SU-DHL-6 (cell line): ENCODE data around the gene BABAM1.

Experiments
- H2AFZ ChIP-seq: fragments of 200-600 bp; sonication (generic); 2 replicates; pipeline ENCODE4 v1.6.1; 2014; ENCODE audit warnings: low read depth, mild to moderate bottlenecking, moderate library complexity, mixed read lengths, antibody characterized with exemption, low read length; ENCODE audit not compliant: severe bottlenecking
- H3F3A ChIP-seq: fragments of 200-600 bp; shearing (Covaris generic); 2 replicates; pipeline ENCODE4 v1.6.0; 2016; ENCODE audit warnings: antibody characterized with exemption, mild to moderate bottlenecking; ENCODE audit not compliant: insufficient read depth
- H3K27ac ChIP-seq: fragments of 200-600 bp; sonication (generic); 2 replicates; pipeline ENCODE4 v1.5.1; 2016; ENCODE audit warnings: low read depth, mild to moderate bottlenecking, low read length, moderate library complexity, mixed read lengths
- H3K27me3 ChIP-seq: fragments of 200-600 bp; sonication (generic), shearing (Covaris generic); 2 replicates; pipeline ENCODE4 v1.6.0; 2014; ENCODE audit warnings: mild to moderate bottlenecking, low read length
- H3K36me3 ChIP-seq: fragments of 200-600 bp; sonication (generic); 2 replicates; pipeline ENCODE4 v1.6.1; 2014; ENCODE audit warnings: mild to moderate bottlenecking, low read length, mixed read lengths
- H3K4me2 ChIP-seq: fragments of 300-600, 200-600 bp; shearing (Covaris generic), sonication (generic); 2 replicates; pipeline ENCODE4 v1.6.0; 2014; ENCODE audit warnings: low read length, low read depth, mild to moderate bottlenecking; ENCODE audit not compliant: poor library complexity, severe bottlenecking
- H3K4me3 ChIP-seq: fragments of 200-600 bp; sonication (generic); 2 replicates; pipeline ENCODE4 v1.5.1; 2014; ENCODE audit warnings: antibody characterized with exemption, low read length, mild to moderate bottlenecking, mixed read lengths; ENCODE audit not compliant: insufficient read depth, poor library complexity, severe bottlenecking
- H3K79me2 ChIP-seq: fragments of 200-600 bp; sonication (generic); 2 replicates; pipeline ENCODE4 v1.6.1; 2014; ENCODE audit warnings: mild to moderate bottlenecking, low read length, moderate library complexity; ENCODE audit not compliant: insufficient read depth
- H3K9ac ChIP-seq: fragments of 200-600 bp; sonication (generic); 2 replicates; pipeline ENCODE4 v1.7.0; 2014; ENCODE audit warnings: mild to moderate bottlenecking, low read length
- H3K9me2 ChIP-seq: fragments of 200-600 bp; sonication (generic); replicated peaks from 2 replicates; pipeline ENCODE4 v1.6.1; 2014; ENCODE audit warnings: low read length; ENCODE audit not compliant: insufficient read depth
- H3K9me3 ChIP-seq: fragments of 200-600 bp; sonication (generic); 2 replicates; pipeline ENCODE4 v1.6.1; 2014; ENCODE audit warnings: low read length, mixed read lengths; ENCODE audit not compliant: insufficient read depth
- H4K20me1 ChIP-seq: fragments of 200-600 bp; sonication (generic); 2 replicates; pipeline ENCODE4 v1.6.1; 2014; ENCODE audit warnings: low read depth, mild to moderate bottlenecking, antibody characterized with exemption, low read length, moderate library complexity, mixed read lengths
- CTCF ChIP-seq: fragments of 200-600 bp; sonication (generic); IDR thresholded peaks from one replicate; pipeline ENCODE4 v1.5.1; 2017; ENCODE audit warnings: antibody characterized with exemption, mild to moderate bottlenecking, low read length, moderate library complexity; ENCODE audit not compliant: insufficient read depth, poor library complexity, severe bottlenecking
- EZH2phosphoT487 ChIP-seq: fragments of 200-600 bp; sonication (generic), shearing (Covaris generic); conservative IDR thresholded peaks from 2 replicates; pipeline ENCODE4 v1.6.1; 2018; ENCODE audit warnings: mild to moderate bottlenecking, antibody characterized with exemption, low read length, moderate library complexity, mixed read lengths

Gene BABAM1

GRCh38 chr19:17244618-17245534 is 22.4 kb upstream of the BABAM1 start:
- peaks cover 10% of the 10 kb centered on the region for H3F3A ChIP-seq
- H3K36me3 ChIP-seq: no peaks in the 10 kb centered on the region
- H3K9ac ChIP-seq: peak overlapping the region; percentile 59
- H2AFZ ChIP-seq: no peak overlapping the region
- no peaks in the 10 kb centered on the region for H3K27me3 ChIP-seq
- peak overlapping the region; percentile 26; the same call in 1 of the 2 replicates for H3K27ac ChIP-seq
- no peaks in the 10 kb centered on the region for H3K9me3 ChIP-seq
- TF ChIP-seq CTCF: no peak
- TF ChIP-seq EZH2phosphoT487: no peak
- no peaks in the 10 kb centered on the region for H4K20me1 ChIP-seq
- no peaks in the 10 kb centered on the region for H3K9me2 ChIP-seq
- peak overlapping the region; percentile 41 for H3K4me2 ChIP-seq
- peaks cover 3% of the 10 kb centered on the region; the same call in 1 of the 2 replicates for H3K79me2 ChIP-seq
- peak overlapping the region; percentile 57 for H3K4me3 ChIP-seq

- peak within 1 kb of the TSS; percentile 72 for H2AFZ ChIP-seq
Observed at GRCh38 chr19:17245535-17245984, 21.7 kb upstream of the BABAM1 start, which contains the start of gene NR2F6. NR2F6 (minus strand) TSS chr19:17245919; CDS start chr19:17245220, 699 bp downstream.

GRCh38 chr19:17246681-17247425 is 20.4 kb upstream of the BABAM1 start:
- Histone ChIP-seq H3K36me3 (no peaks in the 10 kb centered on the region), H3K9ac (peak overlapping the region; percentile 68), H3K79me2 (peaks cover 3% of the 10 kb centered on the region; the same call in 1 of the 2 replicates), H2AFZ (peak overlapping the region; percentile 72), H3F3A (peaks cover 10% of the 10 kb centered on the region), H3K4me3 (peak overlapping the region; percentile 64), H4K20me1 (no peaks in the 10 kb centered on the region), H3K27ac (peak overlapping the region; percentile 67), H3K4me2 (peak overlapping the region; percentile 93), H3K27me3 (no peaks in the 10 kb centered on the region), H3K9me3 (no peaks in the 10 kb centered on the region), H3K9me2 (no peaks in the 10 kb centered on the region)
- no peak for TF ChIP-seq CTCF
- no peak for TF ChIP-seq EZH2phosphoT487

More at GRCh38 chr19:17245535-17245984, 21.7 kb upstream of the BABAM1 start, which contains the start of gene NR2F6:
- Histone ChIP-seq H3K4me3 (peak within 1 kb of the TSS; percentile 64), H4K20me1 (no peaks in the 10 kb centered on the region), H3K4me2 (peak within 1 kb of the TSS; percentile 93), H3F3A (peaks cover 10% of the 10 kb centered on the region), H3K79me2 (peaks cover 3% of the 10 kb centered on the region; the same call in 1 of the 2 replicates), H3K36me3 (no peaks in the 10 kb centered on the region), H3K27me3 (no peaks in the 10 kb centered on the region), H3K9me2 (no peaks in the 10 kb centered on the region), H3K9ac (peak within 1 kb of the TSS; percentile 68), H3K27ac (peak within 1 kb of the TSS; percentile 67), H3K9me3 (no peaks in the 10 kb centered on the region)
- TF ChIP-seq CTCF (no peak), EZH2phosphoT487 (no peak)
